GM23338 (cell line): ENCODE measurements around the gene KCTD19.

Source experiments
- CTCF ChIP-seq, 2 experiments: fragments of 200-600 bp in 1 of 2; sonication (generic) in 1 of 2; conservative IDR thresholded peaks; 2 replicates each; pipeline versions ENCODE4 v1.5.1 to v1.6.1; 2016 to 2017; ENCODE audit warnings: antibody characterized with exemption in 2 of 2, low read depth in 2 of 2, mild to moderate bottlenecking in 2 of 2, moderate library complexity in 1 of 2
- EZH2 ChIP-seq: fragments of 200-600 bp; sonication (generic); IDR thresholded peaks from one replicate; pipeline ENCODE4 v1.8.0; 2017; ENCODE audit warnings: antibody characterized with exemption, mild to moderate bottlenecking, low read depth; ENCODE audit not compliant: unreplicated experiment
- EZH2phosphoT487 ChIP-seq: fragments of 200-600 bp; sonication (generic); IDR thresholded peaks from one replicate; pipeline ENCODE4 v1.8.1; 2018; ENCODE audit warnings: antibody characterized with exemption; ENCODE audit not compliant: unreplicated experiment

DNA sequence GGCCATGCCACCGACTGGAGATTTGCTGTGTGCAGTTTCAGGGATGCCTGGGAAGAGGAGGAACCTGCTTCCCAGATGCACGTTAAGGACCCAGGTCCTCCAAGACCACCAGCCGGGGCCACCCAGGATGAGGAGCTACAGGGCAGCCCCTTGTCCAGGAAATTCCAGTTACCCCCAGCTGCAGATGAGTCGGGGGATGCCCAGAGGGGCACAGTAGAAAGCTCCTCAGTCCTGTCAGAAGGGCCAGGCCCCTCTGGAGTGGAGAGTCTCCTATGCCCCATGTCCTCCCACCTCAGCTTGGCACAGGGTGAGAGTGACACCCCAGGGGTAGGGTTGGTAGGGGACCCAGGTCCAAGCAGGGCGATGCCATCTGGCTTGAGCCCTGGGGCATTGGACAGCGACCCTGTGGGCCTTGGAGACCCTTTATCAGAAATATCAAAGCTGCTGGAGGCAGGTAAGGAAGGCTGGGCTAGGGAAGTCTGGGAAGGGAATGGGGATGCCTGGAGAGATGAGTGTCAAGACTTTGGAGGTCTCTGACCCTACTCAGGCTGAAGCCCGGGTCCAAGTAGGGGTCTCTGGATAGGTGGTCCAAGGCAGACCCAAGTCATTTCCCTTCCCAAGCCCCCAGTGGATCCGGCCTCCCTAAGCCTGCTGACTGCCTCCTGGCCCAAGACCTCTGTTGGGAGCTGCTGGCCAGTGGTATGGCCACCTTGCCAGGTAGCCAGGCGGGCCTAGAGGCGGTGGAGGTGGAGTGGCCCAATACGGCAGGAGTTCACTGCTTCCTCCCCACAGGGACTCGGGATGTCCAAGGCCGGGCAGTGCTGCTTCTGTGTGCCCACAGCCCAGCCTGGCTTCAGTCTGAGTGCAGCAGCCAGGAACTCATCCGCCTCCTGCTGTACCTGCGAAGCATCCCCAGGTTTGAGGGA lies 46.2 kb downstream of the KCTD19 start:
- TF ChIP-seq EZH2 (no peak), CTCF (conservative IDR thresholded peaks at IDR 0.05; ENCODE audit: low read depth in 2 of 2) (no peak), EZH2phosphoT487 (no peak)
